ENCODE results near the gene FARP1. TPM values are rescaled to one million over a fixed set of nuclear protein-coding genes. Genes with fewer than 3 reads are reported as not detected.
A peak's percentile ranks its signal among the peaks of the same experiment; 100 is the strongest.

The FARP1 gene
- total and polyA plus RNA-seq, 2 of the 13 experiments (the other 11 are each of a cell fraction or from before 2014, with no cell fraction given), result 70.6 to 126 TPM

DNA sequence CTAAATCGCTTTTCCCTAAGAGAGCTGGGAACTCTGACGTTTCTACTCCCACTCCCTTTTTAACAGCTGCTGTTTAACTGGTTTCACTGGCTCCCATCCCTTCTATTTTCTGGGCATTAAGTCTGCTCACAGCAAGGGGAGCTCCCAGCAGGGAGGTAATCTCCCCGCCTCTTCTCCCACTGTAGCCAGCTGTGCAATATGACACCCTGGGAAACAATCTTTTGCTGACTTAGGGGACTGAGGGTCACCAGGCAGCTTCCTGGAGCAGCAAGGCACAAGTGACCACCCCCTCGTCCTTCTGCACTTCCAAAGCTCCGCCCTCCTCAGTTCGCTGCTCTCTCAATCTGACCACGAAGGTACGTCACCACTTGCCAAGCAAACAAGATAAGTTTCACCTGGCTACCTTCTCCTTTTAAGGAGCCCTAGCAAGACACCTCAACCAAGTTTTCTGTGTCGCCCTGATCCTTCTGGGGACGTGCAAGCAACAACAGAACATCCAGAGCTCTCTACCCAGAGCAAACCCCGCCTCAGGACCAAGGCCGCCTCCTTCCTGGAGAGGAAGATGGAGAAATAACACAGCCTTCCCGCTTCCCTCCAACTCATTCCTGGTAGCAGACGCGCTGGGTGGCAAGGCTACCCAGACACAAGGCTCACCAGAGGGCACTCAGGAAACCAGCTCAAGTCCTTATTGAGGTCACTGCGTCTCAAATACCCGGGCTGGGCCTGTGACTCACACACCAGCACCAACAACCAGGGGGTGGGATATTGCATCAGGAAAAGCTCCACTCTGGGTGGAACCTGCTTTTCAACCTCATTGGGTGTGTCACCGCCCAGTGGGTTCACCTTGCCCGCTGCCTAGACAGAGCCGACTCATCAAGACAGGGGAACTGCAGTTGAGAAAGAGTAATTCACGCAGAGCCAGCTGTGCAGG is 341.7 kb downstream of the FARP1 start (continued):
- TF ChIP-seq, protein P1, sequence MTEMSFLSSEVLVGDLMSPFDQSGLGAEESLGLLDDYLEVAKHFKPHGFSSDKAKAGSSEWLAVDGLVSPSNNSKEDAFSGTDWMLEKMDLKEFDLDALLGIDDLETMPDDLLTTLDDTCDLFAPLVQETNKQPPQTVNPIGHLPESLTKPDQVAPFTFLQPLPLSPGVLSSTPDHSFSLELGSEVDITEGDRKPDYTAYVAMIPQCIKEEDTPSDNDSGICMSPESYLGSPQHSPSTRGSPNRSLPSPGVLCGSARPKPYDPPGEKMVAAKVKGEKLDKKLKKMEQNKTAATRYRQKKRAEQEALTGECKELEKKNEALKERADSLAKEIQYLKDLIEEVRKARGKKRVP (CRISPR knock-in tag; IDR thresholded peaks at IDR 0.05), result peak in 1 of 2 experiments; percentile 98; a peak in 2 of 4 replicates
- TF ChIP-seq GTF3A (CRISPR knock-in tag; conservative IDR thresholded peaks at IDR 0.05) (0 out of 2 replicates have a peak, but pooled peaks have one; percentile 62), ZNF883 (CRISPR knock-in tag; IDR thresholded peaks at IDR 0.05; ENCODE audit: not compliant biosample characterization) (no peak), SOX6 (IDR thresholded peaks at IDR 0.05) (no peak), SOX6 (CRISPR knock-in tag; IDR thresholded peaks at IDR 0.05) (peak; percentile 59), ZNF234 (CRISPR knock-in tag; conservative IDR thresholded peaks at IDR 0.05) (no peak), ATRX (CRISPR knock-in tag; IDR thresholded peaks at IDR 0.05; ENCODE audit: borderline replicate concordance) (no peak), SALL1 (CRISPR knock-in tag; IDR thresholded peaks at IDR 0.05) (peak; percentile 44), TCF7L2 (IDR thresholded peaks at IDR 0.05; ENCODE audit: low read depth, low read length) (no peak), SIN3A (IDR thresholded peaks at IDR 0.05; ENCODE audit: borderline replicate concordance, low read depth, low read length) (peak; percentile 71; the same call in 1 of the 2 replicates), ZNF569 (CRISPR knock-in tag; IDR thresholded peaks at IDR 0.05; ENCODE audit: borderline replicate concordance) (no peak), NAIF1 (CRISPR knock-in tag; IDR thresholded peaks at IDR 0.05; ENCODE audit: borderline replicate concordance) (peak; percentile 27; the same call in 1 of the 2 replicates), MAZ (IDR thresholded peaks at IDR 0.05; ENCODE audit: borderline replicate concordance, low read depth, low read length) (no peak), MAZ (CRISPR knock-in tag; IDR thresholded peaks at IDR 0.05; ENCODE audit: low read depth) (peak; percentile 63)
- TF ChIP-seq, protein P2, sequence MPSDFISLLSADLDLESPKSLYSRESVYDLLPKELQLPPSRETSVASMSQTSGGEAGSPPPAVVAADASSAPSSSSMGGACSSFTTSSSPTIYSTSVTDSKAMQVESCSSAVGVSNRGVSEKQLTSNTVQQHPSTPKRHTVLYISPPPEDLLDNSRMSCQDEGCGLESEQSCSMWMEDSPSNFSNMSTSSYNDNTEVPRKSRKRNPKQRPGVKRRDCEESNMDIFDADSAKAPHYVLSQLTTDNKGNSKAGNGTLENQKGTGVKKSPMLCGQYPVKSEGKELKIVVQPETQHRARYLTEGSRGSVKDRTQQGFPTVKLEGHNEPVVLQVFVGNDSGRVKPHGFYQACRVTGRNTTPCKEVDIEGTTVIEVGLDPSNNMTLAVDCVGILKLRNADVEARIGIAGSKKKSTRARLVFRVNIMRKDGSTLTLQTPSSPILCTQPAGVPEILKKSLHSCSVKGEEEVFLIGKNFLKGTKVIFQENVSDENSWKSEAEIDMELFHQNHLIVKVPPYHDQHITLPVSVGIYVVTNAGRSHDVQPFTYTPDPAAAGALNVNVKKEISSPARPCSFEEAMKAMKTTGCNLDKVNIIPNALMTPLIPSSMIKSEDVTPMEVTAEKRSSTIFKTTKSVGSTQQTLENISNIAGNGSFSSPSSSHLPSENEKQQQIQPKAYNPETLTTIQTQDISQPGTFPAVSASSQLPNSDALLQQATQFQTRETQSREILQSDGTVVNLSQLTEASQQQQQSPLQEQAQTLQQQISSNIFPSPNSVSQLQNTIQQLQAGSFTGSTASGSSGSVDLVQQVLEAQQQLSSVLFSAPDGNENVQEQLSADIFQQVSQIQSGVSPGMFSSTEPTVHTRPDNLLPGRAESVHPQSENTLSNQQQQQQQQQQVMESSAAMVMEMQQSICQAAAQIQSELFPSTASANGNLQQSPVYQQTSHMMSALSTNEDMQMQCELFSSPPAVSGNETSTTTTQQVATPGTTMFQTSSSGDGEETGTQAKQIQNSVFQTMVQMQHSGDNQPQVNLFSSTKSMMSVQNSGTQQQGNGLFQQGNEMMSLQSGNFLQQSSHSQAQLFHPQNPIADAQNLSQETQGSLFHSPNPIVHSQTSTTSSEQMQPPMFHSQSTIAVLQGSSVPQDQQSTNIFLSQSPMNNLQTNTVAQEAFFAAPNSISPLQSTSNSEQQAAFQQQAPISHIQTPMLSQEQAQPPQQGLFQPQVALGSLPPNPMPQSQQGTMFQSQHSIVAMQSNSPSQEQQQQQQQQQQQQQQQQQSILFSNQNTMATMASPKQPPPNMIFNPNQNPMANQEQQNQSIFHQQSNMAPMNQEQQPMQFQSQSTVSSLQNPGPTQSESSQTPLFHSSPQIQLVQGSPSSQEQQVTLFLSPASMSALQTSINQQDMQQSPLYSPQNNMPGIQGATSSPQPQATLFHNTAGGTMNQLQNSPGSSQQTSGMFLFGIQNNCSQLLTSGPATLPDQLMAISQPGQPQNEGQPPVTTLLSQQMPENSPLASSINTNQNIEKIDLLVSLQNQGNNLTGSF (CRISPR knock-in tag; IDR thresholded peaks at IDR 0.05), result no peak
- TF ChIP-seq, protein P3, sequence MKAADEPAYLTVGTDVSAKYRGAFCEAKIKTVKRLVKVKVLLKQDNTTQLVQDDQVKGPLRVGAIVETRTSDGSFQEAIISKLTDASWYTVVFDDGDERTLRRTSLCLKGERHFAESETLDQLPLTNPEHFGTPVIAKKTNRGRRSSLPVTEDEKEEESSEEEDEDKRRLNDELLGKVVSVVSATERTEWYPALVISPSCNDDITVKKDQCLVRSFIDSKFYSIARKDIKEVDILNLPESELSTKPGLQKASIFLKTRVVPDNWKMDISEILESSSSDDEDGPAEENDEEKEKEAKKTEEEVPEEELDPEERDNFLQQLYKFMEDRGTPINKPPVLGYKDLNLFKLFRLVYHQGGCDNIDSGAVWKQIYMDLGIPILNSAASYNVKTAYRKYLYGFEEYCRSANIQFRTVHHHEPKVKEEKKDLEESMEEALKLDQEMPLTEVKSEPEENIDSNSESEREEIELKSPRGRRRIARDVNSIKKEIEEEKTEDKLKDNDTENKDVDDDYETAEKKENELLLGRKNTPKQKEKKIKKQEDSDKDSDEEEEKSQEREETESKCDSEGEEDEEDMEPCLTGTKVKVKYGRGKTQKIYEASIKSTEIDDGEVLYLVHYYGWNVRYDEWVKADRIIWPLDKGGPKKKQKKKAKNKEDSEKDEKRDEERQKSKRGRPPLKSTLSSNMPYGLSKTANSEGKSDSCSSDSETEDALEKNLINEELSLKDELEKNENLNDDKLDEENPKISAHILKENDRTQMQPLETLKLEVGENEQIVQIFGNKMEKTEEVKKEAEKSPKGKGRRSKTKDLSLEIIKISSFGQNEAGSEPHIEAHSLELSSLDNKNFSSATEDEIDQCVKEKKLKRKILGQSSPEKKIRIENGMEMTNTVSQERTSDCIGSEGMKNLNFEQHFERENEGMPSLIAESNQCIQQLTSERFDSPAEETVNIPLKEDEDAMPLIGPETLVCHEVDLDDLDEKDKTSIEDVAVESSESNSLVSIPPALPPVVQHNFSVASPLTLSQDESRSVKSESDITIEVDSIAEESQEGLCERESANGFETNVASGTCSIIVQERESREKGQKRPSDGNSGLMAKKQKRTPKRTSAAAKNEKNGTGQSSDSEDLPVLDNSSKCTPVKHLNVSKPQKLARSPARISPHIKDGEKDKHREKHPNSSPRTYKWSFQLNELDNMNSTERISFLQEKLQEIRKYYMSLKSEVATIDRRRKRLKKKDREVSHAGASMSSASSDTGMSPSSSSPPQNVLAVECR (CRISPR knock-in tag; IDR thresholded peaks at IDR 0.05; ENCODE audit: borderline replicate concordance), result peak; percentile 66; the same call in 1 of the 2 replicates

Data from HepG2 (cell line).